Activated T-helper 1 cell treated with Interleukin-2 at 50 U/mL for 16 hours (primary cell): ENCODE data around the gene IL12RB1.
"Not testable (repeated sequence)": the region's sequence is repeated elsewhere in the genome, so short reads cannot be mapped to it uniquely, and the experiment has no call there.

Source experiments
- DNase-seq: peaks from one replicate; pipeline ENCODE4 v3.0.0-alpha.2; 2020; ENCODE audit warnings: low read depth

Gene IL12RB1

DNA sequence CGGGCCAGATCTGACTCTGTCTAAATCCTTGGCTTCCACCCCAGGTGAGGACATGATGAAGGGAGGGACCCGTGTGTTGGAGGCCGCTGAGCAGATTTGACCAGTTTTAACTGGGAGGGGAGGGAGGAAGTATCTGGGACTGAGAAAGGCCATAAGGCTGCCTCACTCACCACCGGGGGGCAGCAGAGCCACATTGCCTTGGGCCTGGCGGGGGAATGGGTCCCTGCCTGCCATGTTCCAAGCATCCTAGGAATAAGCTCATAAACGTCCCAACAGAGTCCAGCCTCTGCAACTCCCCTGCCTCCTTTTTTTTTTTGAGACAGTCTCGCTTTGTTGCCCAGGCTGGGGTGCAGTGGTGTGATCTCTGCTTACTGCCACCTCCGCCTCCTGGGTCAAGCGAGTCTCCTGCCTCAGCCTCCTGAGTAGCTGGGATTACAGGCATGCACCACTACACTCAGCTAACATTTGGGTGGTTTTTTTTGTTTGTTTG, 26.3 kb upstream of the IL12RB1 start:
- peak; percentile 54 for DNase-seq

DNA sequence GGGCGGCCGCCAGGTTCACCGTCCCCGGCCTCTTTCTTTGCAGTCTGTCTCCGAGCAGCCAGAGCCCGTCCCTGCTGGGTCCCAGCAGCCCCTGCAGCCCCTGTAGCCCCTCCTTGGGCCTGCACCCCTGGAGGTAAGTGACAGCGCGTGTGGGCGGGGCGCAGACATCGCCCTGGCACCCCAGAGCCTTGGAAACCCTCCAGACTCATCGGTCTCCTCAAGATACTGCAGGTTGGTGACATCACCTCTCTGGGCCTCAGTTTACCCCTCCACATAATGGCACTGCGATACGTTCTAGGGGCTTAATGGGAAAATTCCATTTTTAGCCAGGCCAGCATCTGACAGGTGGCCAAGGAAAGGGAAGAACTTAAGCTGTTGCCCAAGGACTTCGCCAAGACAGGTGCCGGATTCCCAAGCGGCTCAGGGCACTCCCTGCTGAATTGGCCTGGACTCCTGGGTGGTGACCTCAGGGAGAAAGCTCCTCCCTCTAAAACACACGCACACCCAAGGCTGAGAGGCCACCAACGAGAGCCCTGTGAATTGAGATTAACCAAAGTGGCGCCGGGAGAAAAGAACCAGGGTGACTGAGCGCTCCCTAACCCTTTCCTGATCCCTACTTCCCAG, 24.0 kb upstream of the IL12RB1 start:
- DNase-seq, result no peak

DNA sequence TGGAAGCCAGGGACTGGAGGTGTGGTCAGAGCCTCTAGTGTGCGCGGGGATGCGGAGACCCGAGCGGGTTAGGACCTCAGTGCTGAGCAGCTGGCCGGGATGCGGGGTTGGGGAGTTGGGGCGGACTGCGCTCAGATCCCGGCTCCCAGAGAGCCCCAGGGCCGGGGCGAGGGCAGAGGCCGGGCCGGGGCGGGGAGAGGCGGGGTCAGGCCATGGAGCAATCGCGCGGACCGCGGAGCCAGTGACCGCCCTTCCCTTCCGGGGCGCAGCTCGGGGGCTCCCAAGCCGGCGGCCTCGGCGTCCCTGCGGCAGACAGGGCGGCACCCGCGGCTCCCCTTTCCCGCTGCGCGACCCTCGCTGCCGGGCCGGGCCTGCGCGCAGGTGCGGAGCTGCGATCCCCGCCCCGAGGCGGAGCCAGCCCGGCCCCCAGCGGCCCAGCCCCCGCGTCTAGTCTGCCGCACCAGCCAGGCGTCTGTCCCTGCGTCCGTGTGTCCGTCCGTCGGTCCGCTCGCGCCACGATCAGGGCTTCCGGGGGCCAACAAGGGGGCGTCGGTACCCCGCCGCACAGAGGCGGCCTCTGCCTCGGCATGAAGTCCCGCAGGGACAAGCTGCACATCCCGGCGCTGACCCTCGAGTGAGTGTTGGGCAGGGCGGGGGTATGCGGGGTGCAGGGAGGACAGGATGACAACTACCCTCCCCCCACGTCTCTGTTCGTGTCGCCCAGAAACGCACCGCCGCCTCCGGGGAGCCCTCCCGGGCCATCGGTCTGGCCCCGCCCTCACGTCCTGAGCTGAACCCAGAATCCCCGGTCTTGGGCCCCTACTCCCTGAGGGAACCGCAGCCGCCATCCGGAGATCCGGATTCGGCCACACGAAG, 23.2 kb upstream of the IL12RB1 start:
- no peak for DNase-seq

DNA sequence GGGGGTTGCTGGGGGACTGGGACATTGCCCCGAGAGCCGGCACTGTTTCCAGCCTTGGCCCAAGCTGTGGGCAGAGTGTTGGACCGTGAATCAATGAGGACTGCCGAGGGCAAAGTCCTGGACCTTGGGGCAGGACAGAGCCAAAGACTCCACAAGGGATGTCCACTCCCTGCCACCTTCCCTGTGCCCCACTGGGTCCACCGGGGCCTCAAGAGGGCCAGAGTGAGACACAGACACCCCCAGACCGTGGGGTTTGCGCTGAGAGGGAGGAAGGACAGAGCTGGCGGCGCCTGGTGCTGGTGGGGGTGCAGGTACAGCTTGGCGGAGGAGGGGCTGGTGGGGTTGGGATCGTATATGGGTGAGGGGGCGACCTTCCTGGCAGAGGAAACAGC, 22.6 kb upstream of the IL12RB1 start:
- no peak for DNase-seq

DNA sequence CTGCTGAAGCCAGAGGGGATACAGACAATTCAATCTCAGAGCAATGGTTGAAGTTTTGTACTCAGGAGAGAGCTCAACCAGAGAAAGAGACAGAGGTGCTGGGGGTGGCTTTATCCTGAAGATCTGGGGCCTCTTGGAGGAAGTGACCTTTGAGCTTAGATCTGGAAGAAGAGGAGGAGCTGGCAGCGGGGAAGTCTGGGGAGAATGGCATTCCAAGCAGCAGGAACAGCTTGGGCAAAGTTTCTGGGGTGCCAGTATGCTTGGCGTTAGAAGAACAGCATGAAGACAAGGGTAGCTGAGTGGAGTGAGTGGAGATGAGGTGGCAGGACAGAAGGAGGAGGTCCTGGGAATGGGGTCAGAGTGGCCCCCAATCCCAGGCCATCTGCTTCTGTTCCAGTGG, 22.2 kb upstream of the IL12RB1 start:
- DNase-seq, result no peak

DNA sequence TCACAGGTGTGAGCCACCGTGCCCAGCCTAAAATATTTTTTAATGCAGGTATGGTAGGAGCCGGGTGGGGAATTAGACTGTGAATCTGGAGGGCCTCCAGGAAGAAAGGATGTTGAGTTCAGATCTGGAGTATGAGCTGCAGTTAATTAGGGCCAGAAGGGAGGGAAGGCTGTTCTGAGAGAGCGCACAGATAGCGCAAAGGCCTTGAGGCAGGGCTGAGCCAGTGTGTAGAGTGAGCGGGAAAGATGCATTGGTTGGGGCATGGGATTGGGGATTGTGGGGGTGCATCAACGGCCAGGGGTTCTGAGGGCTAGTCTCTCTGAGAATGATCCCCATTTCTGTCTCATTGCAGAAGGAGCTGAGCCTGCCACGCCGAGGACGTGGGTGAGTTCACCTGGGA, 20.5 kb upstream of the IL12RB1 start:
- DNase-seq, result no peak

DNA sequence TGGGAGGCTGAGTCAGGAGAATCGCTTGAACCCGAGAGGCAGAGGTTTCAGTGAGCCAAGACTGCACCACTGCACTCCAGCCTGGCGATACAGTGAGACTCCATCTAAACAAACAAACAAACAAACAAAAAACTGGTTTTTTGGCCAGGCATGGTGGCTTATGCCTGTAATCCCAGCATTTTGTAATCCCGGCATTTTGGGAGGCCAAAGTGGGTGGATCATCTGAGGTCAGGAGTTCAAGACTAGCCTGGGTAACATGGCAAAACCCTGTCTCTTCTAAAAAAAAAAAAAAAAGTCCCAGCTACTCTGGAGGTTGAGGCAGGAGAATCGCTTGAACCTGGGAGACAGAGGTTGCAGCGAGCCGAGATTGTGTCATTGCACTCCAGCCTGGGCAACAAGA, 18.5 kb upstream of the IL12RB1 start:
- not testable (repeated sequence) for DNase-seq

DNA sequence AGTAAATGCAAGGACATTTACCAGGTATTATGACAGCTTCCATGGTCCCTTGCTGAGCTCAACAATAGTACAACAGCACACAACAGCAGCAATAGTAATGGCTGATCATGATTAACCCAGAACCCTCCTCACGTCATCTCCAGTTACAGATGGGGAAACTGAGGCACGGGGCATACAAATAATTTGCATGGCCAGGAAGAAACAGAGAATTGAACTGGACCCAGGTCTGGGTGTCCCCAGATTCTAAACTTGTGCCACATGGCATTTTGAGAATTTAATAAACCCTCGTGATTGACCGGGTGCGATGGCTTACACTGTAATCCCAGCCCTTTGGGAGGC, 18.0 kb upstream of the IL12RB1 start:
- DNase-seq, result no peak

DNA sequence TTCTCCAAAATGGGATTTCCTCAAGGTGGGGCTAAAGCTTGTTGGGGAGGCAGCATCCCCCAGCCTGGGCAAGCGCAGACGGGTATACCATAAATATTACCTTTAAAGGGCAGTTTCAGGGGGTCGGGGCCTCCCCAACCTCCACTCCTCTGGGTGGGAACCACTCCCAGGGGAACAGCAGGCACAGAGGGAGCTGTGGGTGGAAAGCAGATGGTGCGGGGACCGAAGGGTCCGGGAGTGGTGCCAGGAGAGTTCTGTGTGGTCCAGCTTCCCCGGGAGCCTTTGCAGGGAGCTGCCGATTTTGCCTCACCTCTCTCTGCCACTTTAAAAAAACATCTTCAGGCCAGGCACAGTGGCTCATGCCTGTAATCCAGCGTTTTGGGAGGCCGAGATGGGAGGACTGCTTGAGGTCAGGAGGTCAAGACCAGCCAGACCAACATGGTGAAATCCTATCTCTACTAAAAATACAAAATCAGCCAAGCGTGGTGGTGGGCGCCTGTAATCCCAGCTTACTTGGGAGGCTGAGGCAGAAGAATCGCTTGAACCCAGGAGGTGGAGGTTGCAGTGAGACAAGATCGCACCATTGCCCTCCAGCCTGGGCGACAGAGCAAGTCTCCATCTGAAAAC, 16.3 kb upstream of the IL12RB1 start:
- no peak for DNase-seq

DNA sequence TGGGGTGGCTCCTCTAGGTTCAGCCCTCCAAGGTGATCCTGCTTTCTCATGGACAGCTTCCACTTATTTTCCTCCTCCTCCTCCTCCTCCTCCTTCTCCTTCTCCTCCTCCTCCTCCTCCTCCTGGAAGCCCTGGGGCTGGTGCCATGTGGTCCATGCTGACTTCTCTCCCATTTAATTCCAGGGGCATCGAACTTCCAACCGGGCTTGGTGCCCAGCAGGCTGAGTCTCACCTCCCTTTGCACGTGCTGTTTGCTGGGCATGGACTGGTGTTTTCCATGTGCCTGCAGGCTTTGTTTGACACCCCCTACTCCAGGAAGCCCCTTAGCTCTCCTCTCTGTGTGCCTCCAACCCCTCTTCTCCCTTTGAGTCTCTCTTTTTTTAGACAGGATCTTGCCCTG, 14.5 kb upstream of the IL12RB1 start:
- no peak for DNase-seq

DNA sequence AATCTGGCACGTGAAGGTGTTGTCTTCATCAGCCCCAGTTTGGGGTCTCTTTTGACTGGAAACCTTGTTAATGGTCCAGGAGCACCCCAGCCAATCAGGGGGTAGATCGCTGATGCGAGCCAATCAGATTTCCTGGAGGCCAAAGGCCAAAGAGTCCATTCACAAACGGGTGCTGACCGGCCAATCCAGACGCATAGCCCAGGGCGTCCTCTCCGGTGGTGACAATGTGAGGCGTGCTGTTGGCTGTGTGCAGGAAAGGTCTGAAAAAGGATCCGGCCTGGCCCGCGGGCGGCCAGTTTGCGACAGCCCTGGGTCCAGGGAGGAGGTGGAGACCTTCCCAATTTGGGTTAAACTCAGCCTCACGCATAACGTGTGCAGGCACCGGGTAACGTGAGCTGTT, 14.0 kb upstream of the IL12RB1 start:
- no peak for DNase-seq

DNA sequence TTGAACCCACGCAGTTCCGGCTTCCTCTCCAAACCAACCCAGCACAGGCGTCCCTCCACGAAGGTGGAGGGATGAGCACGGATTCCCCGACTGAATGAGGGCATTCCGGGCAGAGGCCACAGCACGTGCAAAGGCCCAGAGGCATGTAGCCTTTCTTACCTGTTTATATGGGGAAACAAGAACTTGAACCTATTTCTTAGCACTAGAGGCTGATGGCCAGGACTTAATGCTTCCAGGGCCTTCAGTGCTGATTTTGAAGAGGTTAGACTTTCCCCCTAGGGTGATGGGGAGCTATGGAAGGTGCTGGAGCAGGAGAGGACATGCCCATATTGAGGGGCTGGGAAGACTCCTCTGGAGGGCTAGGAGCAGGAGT, 12.9 kb upstream of the IL12RB1 start:
- DNase-seq, result no peak

DNA sequence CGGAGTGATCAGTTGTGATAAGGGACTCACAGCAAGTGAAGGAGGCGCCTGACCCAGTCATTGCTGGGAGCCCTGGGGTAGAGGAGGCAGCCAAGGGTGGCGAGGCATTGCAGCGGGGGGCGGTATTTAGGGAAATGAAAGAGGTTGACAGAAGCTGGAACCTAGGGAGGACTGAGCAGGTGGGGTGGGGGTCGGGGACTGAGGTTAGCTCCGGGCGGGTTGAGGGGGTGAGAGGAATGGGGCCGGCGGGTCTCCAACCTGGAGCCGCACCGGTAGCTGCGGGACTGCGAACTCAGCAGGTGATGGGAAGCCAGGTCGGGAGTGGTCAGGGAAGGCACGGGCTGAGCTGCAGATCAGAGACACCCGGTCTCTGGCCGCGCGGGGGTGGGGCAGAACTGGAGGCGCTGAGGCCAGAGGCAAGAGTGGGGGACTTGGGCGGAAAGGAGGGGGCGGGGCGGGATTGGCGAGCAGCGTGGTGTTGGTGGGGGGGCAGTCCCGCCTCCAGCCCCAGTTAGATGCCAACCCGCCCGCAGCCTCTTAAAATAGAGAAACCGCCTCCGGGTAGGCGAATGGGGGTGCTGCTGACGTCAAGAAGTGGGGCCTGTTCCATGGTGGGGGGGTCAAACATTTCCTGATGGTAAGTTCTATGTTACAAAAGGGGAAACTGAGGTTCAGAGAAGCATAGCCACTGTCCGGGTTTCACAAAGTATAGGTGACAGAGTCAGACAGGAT, 12.3 kb upstream of the IL12RB1 start:
- DNase-seq, result no peak

DNA sequence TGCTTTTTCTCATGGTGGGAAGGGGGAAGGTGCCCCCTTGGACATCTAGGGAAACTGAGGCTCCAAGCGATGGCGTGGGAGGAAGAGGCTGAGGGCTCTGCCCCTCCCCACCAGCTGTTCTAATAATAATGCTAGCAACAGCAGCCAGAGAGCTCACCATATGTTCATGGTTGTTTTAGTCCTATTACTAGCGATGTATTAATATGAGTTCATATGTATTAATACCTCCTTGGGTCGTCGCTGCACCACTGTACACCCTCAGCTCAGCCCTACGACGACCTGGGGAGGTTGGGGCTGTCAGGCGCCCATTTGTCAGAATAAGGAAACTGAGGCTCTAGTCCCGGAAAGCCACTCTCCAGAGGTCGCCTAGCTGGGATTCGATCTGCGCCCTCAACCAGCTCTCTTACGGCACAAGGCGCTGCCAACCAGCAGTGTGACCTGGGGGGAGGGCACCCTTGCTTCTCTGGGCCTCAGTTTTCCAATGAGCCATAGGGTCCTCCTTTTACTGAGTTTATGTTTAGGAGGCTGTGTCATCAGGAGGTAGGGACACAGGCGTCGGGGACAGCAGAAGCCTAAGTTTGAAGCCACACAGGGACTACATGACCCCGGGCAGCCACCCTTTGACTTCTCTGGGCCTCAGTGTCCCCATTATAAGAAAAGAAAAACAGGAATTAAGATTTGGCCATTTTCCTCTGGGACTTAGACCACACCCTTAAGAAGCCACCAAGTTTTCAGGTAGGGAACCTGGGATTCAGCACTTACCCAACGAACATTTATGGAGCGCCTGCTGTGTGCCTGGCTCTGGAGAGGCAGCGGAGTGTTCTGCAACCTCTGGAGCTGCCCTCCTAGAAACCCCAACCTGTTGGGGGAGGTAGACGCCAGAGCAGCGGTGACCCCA, 11.5 kb upstream of the IL12RB1 start:
- no peak for DNase-seq

DNA sequence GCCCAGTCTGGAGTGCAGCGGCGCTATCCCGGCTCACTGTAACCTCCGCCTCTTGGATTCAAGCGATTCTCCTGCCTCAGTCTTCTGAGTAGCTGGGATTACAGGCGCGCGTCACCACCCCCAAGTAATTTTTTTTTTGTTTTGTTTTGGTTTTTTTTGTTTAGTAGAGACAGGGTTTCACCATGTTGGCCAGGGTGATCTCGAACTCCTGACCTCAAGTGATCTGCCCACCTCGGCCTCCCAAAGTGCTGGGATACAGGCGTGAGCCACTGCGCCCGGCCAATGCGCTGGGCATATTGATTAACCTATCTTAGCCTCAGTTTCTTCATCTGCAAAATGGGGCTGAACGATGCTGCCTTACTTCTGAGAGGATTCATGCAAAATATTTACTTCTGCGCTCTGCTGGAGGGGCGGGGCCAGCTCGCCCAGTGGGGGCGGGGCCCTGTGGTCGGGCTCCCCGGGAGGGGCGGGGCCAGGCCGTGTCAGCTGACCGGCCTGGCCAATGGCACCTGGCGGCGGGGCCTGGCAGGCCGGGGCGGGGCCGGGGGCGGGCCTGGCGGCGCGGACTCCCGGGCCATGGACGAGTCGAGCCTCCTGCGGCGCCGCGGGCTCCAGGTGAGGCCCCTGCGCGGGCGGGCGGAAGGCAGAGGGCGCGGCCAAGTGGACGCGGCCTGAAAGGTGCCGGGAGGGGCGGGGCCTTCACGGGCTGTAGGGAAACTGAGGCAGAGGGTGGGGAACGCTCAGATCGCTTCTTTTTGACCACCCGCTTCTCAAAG, 10.7 kb upstream of the IL12RB1 start, which contains the start of gene MAST3:
MAST3 (plus strand) TSS at position 562 of the 776 bp plus-strand sequence; CDS start at position 577, 15 bp downstream.
- DNase-seq, result peak; percentile 92

DNA sequence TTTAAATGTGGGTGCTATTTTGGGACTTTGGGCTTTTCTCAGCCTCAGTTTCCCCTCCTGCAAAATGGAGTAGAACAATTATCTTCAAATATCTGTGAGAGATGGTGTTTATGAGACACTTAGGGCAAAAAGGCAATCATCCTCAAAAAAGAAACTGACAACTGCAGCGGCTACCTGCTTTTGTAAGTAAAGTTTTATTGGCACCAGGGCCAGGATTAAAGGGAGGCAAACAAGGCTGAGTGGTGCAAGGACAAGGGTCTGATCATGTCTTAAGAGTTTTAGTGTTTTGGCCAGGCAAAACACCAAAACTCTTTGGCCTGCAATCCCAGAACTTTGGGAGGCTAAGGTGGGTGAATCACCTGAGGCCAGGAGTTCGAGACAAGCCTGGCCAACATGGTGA, 9.5 kb upstream of the IL12RB1 start:
- DNase-seq, result no peak

DNA sequence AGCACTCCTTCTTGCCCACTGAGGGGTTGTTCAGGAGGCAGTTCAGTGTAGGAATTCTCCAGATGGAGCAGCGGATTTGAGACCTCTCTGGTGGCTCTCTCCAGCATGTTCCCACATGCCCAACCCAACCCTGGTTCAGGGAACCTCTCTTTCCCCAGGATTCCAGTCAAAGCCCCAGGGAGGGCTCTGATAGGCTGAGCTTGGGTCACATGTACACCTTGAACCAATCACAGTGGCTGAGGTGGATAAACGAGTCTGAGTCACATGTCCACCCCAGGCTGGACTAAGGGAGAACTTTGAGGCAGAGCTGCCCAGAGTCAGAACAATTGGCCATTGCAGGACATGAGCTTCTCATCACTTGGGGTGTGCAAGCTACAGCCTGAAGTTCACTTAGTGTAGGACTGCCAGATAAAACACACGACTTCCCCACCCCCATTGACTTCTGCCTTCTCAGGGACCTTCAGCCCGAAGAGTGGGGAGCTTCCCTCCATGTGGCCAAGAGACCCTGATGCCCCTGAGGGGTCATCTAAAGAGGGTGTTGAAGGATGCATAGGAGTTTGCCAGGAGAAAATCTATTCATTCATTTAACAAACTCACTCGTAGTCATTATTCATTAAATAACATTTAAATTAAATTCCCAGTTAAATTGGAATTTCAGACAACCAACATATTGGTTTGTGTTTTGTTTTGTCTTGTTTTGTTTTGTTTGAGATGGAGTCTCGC, 6.9 kb upstream of the IL12RB1 start:
- DNase-seq, result no peak

DNA sequence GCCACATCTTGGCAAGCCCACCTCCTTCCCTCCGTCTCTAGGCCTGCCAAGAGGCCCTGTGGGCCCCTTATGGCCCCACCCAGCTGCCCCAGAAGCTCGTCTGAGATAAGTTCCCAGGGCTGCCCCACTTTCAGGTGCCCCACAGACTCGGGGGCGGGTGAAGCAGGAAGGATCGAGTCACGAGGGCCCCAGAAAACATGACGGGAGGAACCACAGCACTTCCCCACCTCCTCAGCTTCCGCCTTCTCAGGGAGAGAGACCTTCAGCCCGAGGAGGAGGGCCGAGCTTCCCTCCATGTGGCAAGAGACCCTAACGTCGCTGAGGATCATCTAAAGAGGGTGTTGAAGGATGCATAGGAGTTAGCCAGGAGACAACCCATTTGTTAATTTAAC, 4.5 kb upstream of the IL12RB1 start:
- DNase-seq, result peak; percentile 66

DNA sequence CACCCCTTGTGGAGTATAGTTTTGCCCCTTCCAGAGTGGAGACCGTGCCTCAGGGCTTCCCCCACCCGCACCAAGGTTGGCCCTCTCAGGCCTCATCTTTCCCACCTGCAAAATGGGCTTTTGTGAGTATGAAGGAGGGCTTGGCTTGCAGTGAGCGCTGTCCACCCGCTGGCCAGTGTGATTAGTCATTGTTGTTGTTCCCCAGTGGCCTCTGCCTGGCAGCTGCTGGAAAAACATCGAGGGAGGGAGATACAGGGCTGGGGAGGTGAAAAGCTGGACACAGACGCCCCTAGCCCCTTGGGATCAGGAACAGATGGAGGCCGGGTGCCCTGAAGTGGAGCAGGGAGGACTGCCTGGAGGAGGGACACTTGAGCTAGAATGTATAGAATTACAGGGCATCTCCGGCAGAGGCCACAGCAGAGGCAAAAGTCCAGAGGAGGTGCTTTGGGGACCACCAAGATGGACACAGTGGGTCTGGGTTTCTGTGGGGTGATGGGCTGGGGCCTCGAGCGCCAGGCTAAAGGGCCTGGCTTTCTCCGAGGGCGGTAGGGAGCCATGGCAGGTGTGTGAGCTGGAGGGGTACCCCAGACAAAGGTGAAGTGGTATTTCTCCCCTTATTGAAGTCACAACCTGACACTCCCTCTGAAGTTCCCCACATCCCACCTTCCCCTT, 3.9 kb upstream of the IL12RB1 start:
- DNase-seq, result no peak
